HFFc6 (cell line): Measurements from ENCODE around the gene CYSRT1. TPM values are rescaled to one million over a fixed set of nuclear protein-coding genes. Genes with fewer than 3 reads are reported as not detected.
"Not testable (repeated sequence)": the region's sequence is repeated elsewhere in the genome, so short reads cannot be mapped to it uniquely, and the experiment has no call there.

ENCODE experiments used
- DNase-seq: peaks from one replicate; pipeline ENCODE4 v3.0.0-alpha.2; 2018
- H3K27ac Mint-ChIP-seq: 2 replicates; pipeline ENCODE4 v1.8.0; 2020; ENCODE audit warnings: mild to moderate bottlenecking, mixed read lengths
- H3K27me3 Mint-ChIP-seq: 2 replicates; pipeline ENCODE4 v1.8.0; 2021; ENCODE audit warnings: mild to moderate bottlenecking, moderate library complexity, mixed read lengths; ENCODE audit not compliant: insufficient read depth
- H3K36me3 Mint-ChIP-seq: 2 replicates; pipeline ENCODE4 v1.8.0; 2021; ENCODE audit warnings: low read depth, mixed read lengths
- H3K4me1 Mint-ChIP-seq: 2 replicates; pipeline ENCODE4 v1.8.0; 2020; ENCODE audit warnings: low read depth, mixed read lengths
- H3K4me3 Mint-ChIP-seq: 2 replicates; pipeline ENCODE4 v1.8.0; 2020; ENCODE audit warnings: mild to moderate bottlenecking, moderate library complexity, mixed read lengths
- H3K9me3 Mint-ChIP-seq: 2 replicates; pipeline ENCODE4 v1.8.0; 2020; ENCODE audit warnings: mild to moderate bottlenecking, mixed read lengths
- CTCF ChIP-seq: fragments of 200-600 bp; sonication (generic); IDR thresholded peaks from 2 replicates; pipeline ENCODE4 v1.5.0; 2021; ENCODE audit warnings: antibody characterized with exemption, mild to moderate bottlenecking
- total RNA-seq, 6 experiments: library from RNA; stranded (reverse); fragmentation: NEBNext Ultra II Directional; extraction: Animal tissue kit (Norgen Biotek cat#: 25700); gene quantifications; 2 replicates in 1 of 6; 3 replicates in 5 of 6; pipeline ENCODE4 v1.2.3, GENCODE V29; 2021

Gene CYSRT1
- total RNA-seq, 6 experiments from 2014 or later: 0.41 to 0.97 (median 0.68) TPM

- DNase-seq: peak; percentile 40
- peak; percentile 70 for TF ChIP-seq CTCF
- not testable (repeated sequence) for H3K27me3 Mint-ChIP-seq, H3K27ac Mint-ChIP-seq, H3K36me3 Mint-ChIP-seq, H3K9me3 Mint-ChIP-seq, H3K4me1 Mint-ChIP-seq, H3K4me3 Mint-ChIP-seq
These were observed 37.4 kb downstream of the CYSRT1 start for GRCh38 chr9:137262173-137262908.

- Mint-ChIP-seq H3K4me3 (no peak overlapping the region), H3K27ac (no peak overlapping the region), H3K36me3 (peaks cover 6% of the 10 kb centered on the region; the same call in 1 of the 2 replicates), H3K9me3 (no peaks in the 10 kb centered on the region), H3K4me1 (peaks cover 10% of the 10 kb centered on the region), H3K27me3 (no peaks in the 10 kb centered on the region)
- no peak for TF ChIP-seq CTCF
- DNase-seq: no peak
These were observed 37.9 kb downstream of the CYSRT1 start for GRCh38 chr9:137262909-137263285.

GRCh38 chr9:137263506-137263905, 38.5 kb downstream of the CYSRT1 start:
- DNase-seq: no peak
- Mint-ChIP-seq H3K4me1 (peaks cover 16% of the 10 kb centered on the region), H3K27me3 (no peaks in the 10 kb centered on the region; the same call in 1 of the 2 replicates), H3K9me3 (no peaks in the 10 kb centered on the region), H3K4me3 (no peak overlapping the region), H3K36me3 (peaks cover 10% of the 10 kb centered on the region), H3K27ac (no peak overlapping the region)
- no peak for TF ChIP-seq CTCF

- DNase-seq: no peak
- Mint-ChIP-seq H3K27me3 (peaks cover under 1% of the 10 kb centered on the region), H3K27ac (no peak overlapping the region), H3K9me3 (no peaks in the 10 kb centered on the region), H3K4me1 (peaks cover 22% of the 10 kb centered on the region), H3K36me3 (peaks cover 16% of the 10 kb centered on the region), H3K4me3 (no peak overlapping the region)
- TF ChIP-seq CTCF: no peak
These were observed 39.1 kb downstream of the CYSRT1 start for GRCh38 chr9:137264067-137264466.

- Mint-ChIP-seq H3K9me3 (no peaks in the 10 kb centered on the region), H3K36me3 (peaks cover 26% of the 10 kb centered on the region), H3K4me3 (no peak overlapping the region), H3K4me1 (peaks cover 30% of the 10 kb centered on the region), H3K27me3 (peaks cover 2% of the 10 kb centered on the region), H3K27ac (no peak overlapping the region)
- DNase-seq: no peak
- TF ChIP-seq CTCF: no peak
These were observed 40.7 kb downstream of the CYSRT1 start for GRCh38 chr9:137265496-137266161.
